ENCODE data around the gene SENP5. TPM values are rescaled to one million over a fixed set of nuclear protein-coding genes. Genes with fewer than 3 reads are reported as not detected.
A peak's percentile ranks its signal among the peaks of the same experiment; 100 is the strongest.
"Not testable (repeated sequence)": the region's sequence is repeated elsewhere in the genome, so short reads cannot be mapped to it uniquely, and the experiment has no call there.

SENP5 gene
- polyA plus RNA-seq (ENCODE audit: low read depth in 6 of 6): 10 to 100 TPM in 4 of 6 donors, 1 to 10 TPM in 2; 4.3 to 15.4 (median 13.4) TPM

GRCh38 chr3:196867507-196868296 is at the start of gene SENP5:
Gene SENP5, plus strand, starts transcription at chr3:196867920. Its CDS starts 17,262 bp downstream, at chr3:196885182.
- H3K27me3 Mint-ChIP-seq: no peaks in the 10 kb centered on the region
- DNase-seq: peak; percentile 87
- peaks cover 0 to 4% (median 2%) of the 10 kb centered on the region in 7 donors for H3K9me3 Mint-ChIP-seq
- peak within 1 kb of the TSS; percentile 91 to 97 (median 96) for H3K4me3 Mint-ChIP-seq
- peak within 1 kb of the TSS; percentile 95 to 99 (median 96) for H3K27ac Mint-ChIP-seq
- ATAC-seq (ENCODE audit: low read depth in 2 of 2): peak; percentile 95 to 96
- H3K4me1 Mint-ChIP-seq: peaks cover 10 to 36% (median 15%) of the 10 kb centered on the region in 3 donors
- H3K36me3 Mint-ChIP-seq: no peaks in the 10 kb centered on the region

GRCh38 chr3:196821806-196822355 is 45.8 kb upstream of the SENP5 start:
- no peaks in the 10 kb centered on the region for H3K9me3 Mint-ChIP-seq
- H3K4me1 Mint-ChIP-seq: no peaks in the 10 kb centered on the region
- DNase-seq (no peak), ATAC-seq (ENCODE audit: low read depth in 2 of 2) (no peak)
- peaks cover 8 to 19% of the 10 kb centered on the region in 2 donors for H3K36me3 Mint-ChIP-seq
- no peak overlapping the region for H3K27ac Mint-ChIP-seq
- H3K27me3 Mint-ChIP-seq: no peaks in the 10 kb centered on the region
- H3K4me3 Mint-ChIP-seq: no peak overlapping the region

GRCh38 chr3:196829651-196830050 is 38.1 kb upstream of the SENP5 start:
- not testable (repeated sequence) for H3K9me3 Mint-ChIP-seq; ATAC-seq (ENCODE audit: low read depth in 2 of 2); H3K36me3 Mint-ChIP-seq; H3K4me3 Mint-ChIP-seq; H3K4me1 Mint-ChIP-seq; DNase-seq; H3K27me3 Mint-ChIP-seq
- peak overlapping the region in 1 of 6 donors; percentile 38 for H3K27ac Mint-ChIP-seq

GRCh38 chr3:196835086-196835485 is 32.6 kb upstream of the SENP5 start:
- DNase-seq (no peak), ATAC-seq (ENCODE audit: low read depth in 2 of 2) (no peak)
- no peak overlapping the region for H3K27ac Mint-ChIP-seq
- no peaks in the 10 kb centered on the region for H3K9me3 Mint-ChIP-seq
- H3K27me3 Mint-ChIP-seq: no peaks in the 10 kb centered on the region
- H3K36me3 Mint-ChIP-seq: no peaks in the 10 kb centered on the region
- no peak overlapping the region for H3K4me3 Mint-ChIP-seq
- H3K4me1 Mint-ChIP-seq: peaks cover 0 to 2% (median 0%) of the 10 kb centered on the region in 3 donors

GRCh38 chr3:196836626-196837025 is 31.1 kb upstream of the SENP5 start:
- not testable (repeated sequence) for DNase-seq; ATAC-seq (ENCODE audit: low read depth in 2 of 2); H3K36me3 Mint-ChIP-seq; H3K9me3 Mint-ChIP-seq; H3K4me1 Mint-ChIP-seq; H3K4me3 Mint-ChIP-seq; H3K27me3 Mint-ChIP-seq
- peak overlapping the region in 1 of 6 donors; percentile 15 for H3K27ac Mint-ChIP-seq

- Mint-ChIP-seq H3K9me3 (no peaks in the 10 kb centered on the region), H3K4me3 (no peak overlapping the region), H3K4me1 (peaks cover 0 to 2% (median 0%) of the 10 kb centered on the region in 3 donors), H3K27ac (no peak overlapping the region), H3K27me3 (no peaks in the 10 kb centered on the region), H3K36me3 (no peaks in the 10 kb centered on the region)
- ATAC-seq (ENCODE audit: low read depth in 2 of 2): peak; percentile 86 to 95
- DNase-seq: peak; percentile 60
Measured at GRCh38 chr3:196837819-196838420, 29.8 kb upstream of the SENP5 start.

GRCh38 chr3:196839351-196839750 is 28.4 kb upstream of the SENP5 start:
- not testable (repeated sequence) for H3K4me3 Mint-ChIP-seq; H3K27me3 Mint-ChIP-seq; DNase-seq; H3K27ac Mint-ChIP-seq; ATAC-seq (ENCODE audit: low read depth in 2 of 2); H3K9me3 Mint-ChIP-seq; H3K4me1 Mint-ChIP-seq; H3K36me3 Mint-ChIP-seq

- Mint-ChIP-seq H3K27ac (no peak overlapping the region), H3K36me3 (no peaks in the 10 kb centered on the region), H3K4me1 (peaks cover 0 to 2% (median 0%) of the 10 kb centered on the region in 3 donors), H3K27me3 (no peaks in the 10 kb centered on the region), H3K4me3 (no peak overlapping the region), H3K9me3 (no peaks in the 10 kb centered on the region)
- ATAC-seq (ENCODE audit: low read depth in 2 of 2): no peak
- DNase-seq: no peak
Measured at GRCh38 chr3:196842567-196843434, 24.9 kb upstream of the SENP5 start.

- Mint-ChIP-seq H3K27me3 (no peaks in the 10 kb centered on the region), H3K27ac (no peak overlapping the region)
- no peak for ATAC-seq (ENCODE audit: low read depth in 2 of 2)
Measured at GRCh38 chr3:196843435-196844110, 24.1 kb upstream of the SENP5 start.

GRCh38 chr3:196844235-196845219 is 23.2 kb upstream of the SENP5 start:
- not testable (repeated sequence) for H3K36me3 Mint-ChIP-seq; ATAC-seq (ENCODE audit: low read depth in 2 of 2); H3K4me1 Mint-ChIP-seq; H3K9me3 Mint-ChIP-seq; DNase-seq; H3K27me3 Mint-ChIP-seq; H3K4me3 Mint-ChIP-seq
- peak overlapping the region in 2 of 6 donors; percentile 31 to 59 for H3K27ac Mint-ChIP-seq

More at GRCh38 chr3:196843435-196844110, 24.1 kb upstream of the SENP5 start:
- Mint-ChIP-seq H3K4me3 (no peak overlapping the region), H3K4me1 (no peaks in the 10 kb centered on the region), H3K9me3 (no peaks in the 10 kb centered on the region), H3K36me3 (no peaks in the 10 kb centered on the region)
- DNase-seq: no peak

GRCh38 chr3:196848375-196848774 is 19.3 kb upstream of the SENP5 start:
- not testable (repeated sequence) for ATAC-seq (ENCODE audit: low read depth in 2 of 2); H3K36me3 Mint-ChIP-seq; DNase-seq; H3K9me3 Mint-ChIP-seq; H3K4me1 Mint-ChIP-seq; H3K27ac Mint-ChIP-seq; H3K4me3 Mint-ChIP-seq
- peaks cover 4 to 14% (median 4%) of the 10 kb centered on the region in 3 donors for H3K27me3 Mint-ChIP-seq

Measured in naive B cell (primary cell).